ENCODE results near the gene EFCAB8.

Gene EFCAB8

GRCh38 chr20:32896521-32897280 is 38.0 kb downstream of the EFCAB8 start:
- TF ChIP-seq EGR1 (IDR thresholded peaks at IDR 0.05): no peak
- no peak for TF ChIP-seq NFIC (IDR thresholded peaks at IDR 0.05)
- no peak for TF ChIP-seq EP300 (IDR thresholded peaks at IDR 0.05; ENCODE audit: borderline replicate concordance)
- no peak for TF ChIP-seq MAX (IDR thresholded peaks at IDR 0.05)
- TF ChIP-seq TEAD4 (IDR thresholded peaks at IDR 0.05): no peak
- no peak for TF ChIP-seq TAF1 (IDR thresholded peaks at IDR 0.05; ENCODE audit: low read depth)
- no peak for TF ChIP-seq TCF12 (IDR thresholded peaks at IDR 0.05; ENCODE audit: low read depth)
- TF ChIP-seq ZBTB7A (IDR thresholded peaks at IDR 0.05; ENCODE audit: low read depth): no peak
- TF ChIP-seq USF1 (IDR thresholded peaks at IDR 0.05): no peak
- TF ChIP-seq REST (IDR thresholded peaks at IDR 0.05; ENCODE audit: low read depth): no peak
- TF ChIP-seq CREB1 (IDR thresholded peaks at IDR 0.05; ENCODE audit: low read depth): no peak
- no peak for TF ChIP-seq FOXM1 (IDR thresholded peaks at IDR 0.05; ENCODE audit: borderline replicate concordance, low read depth)
- TF ChIP-seq YY1 (IDR thresholded peaks at IDR 0.05; ENCODE audit: low read depth): no peak

- no peak for TF ChIP-seq MAX (IDR thresholded peaks at IDR 0.05)
- no peak for TF ChIP-seq NFIC (IDR thresholded peaks at IDR 0.05)
- no peak for TF ChIP-seq CREB1 (IDR thresholded peaks at IDR 0.05; ENCODE audit: low read depth)
- no peak for TF ChIP-seq TCF12 (IDR thresholded peaks at IDR 0.05; ENCODE audit: low read depth)
These were observed 40.0 kb downstream of the EFCAB8 start for GRCh38 chr20:32898729-32899128.

- TF ChIP-seq EGR1 (IDR thresholded peaks at IDR 0.05) (no peak), TEAD4 (IDR thresholded peaks at IDR 0.05) (no peak), YY1 (IDR thresholded peaks at IDR 0.05; ENCODE audit: low read depth) (0 out of 2 replicates have a peak, but pooled peaks have one; percentile 31), NFIC (IDR thresholded peaks at IDR 0.05) (no peak; the same call in 1 of the 2 replicates), RAD21 (IDR thresholded peaks at IDR 0.05; ENCODE audit: low read depth) (peak; percentile 95)
These were observed 44.0 kb downstream of the EFCAB8 start for GRCh38 chr20:32902456-32903420.

GRCh38 chr20:32903666-32904175 is 45.0 kb downstream of the EFCAB8 start:
- TF ChIP-seq CREB1 (IDR thresholded peaks at IDR 0.05; ENCODE audit: low read depth): no peak
- TF ChIP-seq USF1 (IDR thresholded peaks at IDR 0.05): no peak
- no peak for TF ChIP-seq TAF1 (IDR thresholded peaks at IDR 0.05; ENCODE audit: low read depth)
- TF ChIP-seq FOXM1 (IDR thresholded peaks at IDR 0.05; ENCODE audit: borderline replicate concordance, low read depth): no peak
- no peak for TF ChIP-seq YY1 (IDR thresholded peaks at IDR 0.05; ENCODE audit: low read depth)
- no peak for TF ChIP-seq TEAD4 (IDR thresholded peaks at IDR 0.05)
- TF ChIP-seq NFIC (IDR thresholded peaks at IDR 0.05): no peak
- TF ChIP-seq EGR1 (IDR thresholded peaks at IDR 0.05): no peak
- TF ChIP-seq ZBTB7A (IDR thresholded peaks at IDR 0.05; ENCODE audit: low read depth): no peak
- no peak for TF ChIP-seq REST (IDR thresholded peaks at IDR 0.05; ENCODE audit: low read depth)
- TF ChIP-seq EP300 (IDR thresholded peaks at IDR 0.05; ENCODE audit: borderline replicate concordance): no peak
- TF ChIP-seq MAX (IDR thresholded peaks at IDR 0.05): no peak

GRCh38 chr20:32906200-32906599 is 47.5 kb downstream of the EFCAB8 start:
- TF ChIP-seq FOXM1 (IDR thresholded peaks at IDR 0.05; ENCODE audit: borderline replicate concordance, low read depth) (no peak), RAD21 (IDR thresholded peaks at IDR 0.05; ENCODE audit: low read depth) (no peak), CREB1 (IDR thresholded peaks at IDR 0.05; ENCODE audit: low read depth) (no peak), YY1 (IDR thresholded peaks at IDR 0.05; ENCODE audit: low read depth) (no peak), NFIC (IDR thresholded peaks at IDR 0.05) (no peak), TCF12 (IDR thresholded peaks at IDR 0.05; ENCODE audit: low read depth) (no peak), REST (IDR thresholded peaks at IDR 0.05; ENCODE audit: low read depth) (no peak), TAF1 (IDR thresholded peaks at IDR 0.05; ENCODE audit: low read depth) (no peak), EGR1 (IDR thresholded peaks at IDR 0.05) (no peak), CEBPB (IDR thresholded peaks at IDR 0.05) (no peak), MAX (IDR thresholded peaks at IDR 0.05) (no peak), USF1 (IDR thresholded peaks at IDR 0.05) (no peak), ZBTB7A (IDR thresholded peaks at IDR 0.05; ENCODE audit: low read depth) (no peak), TEAD4 (IDR thresholded peaks at IDR 0.05) (no peak), EP300 (IDR thresholded peaks at IDR 0.05; ENCODE audit: borderline replicate concordance) (no peak)

All from Ishikawa (cell line).